NCI-H1694 (cell line): ENCODE data around the gene MEPCE.
"Not testable (repeated sequence)": the region's sequence is repeated elsewhere in the genome, so short reads cannot be mapped to it uniquely, and the experiment has no call there.

Experiments
- DNase-seq: peaks from one replicate; lab custom pipeline; 2025; lab: John Stamatoyannopoulos, UW

The MEPCE gene

DNA sequence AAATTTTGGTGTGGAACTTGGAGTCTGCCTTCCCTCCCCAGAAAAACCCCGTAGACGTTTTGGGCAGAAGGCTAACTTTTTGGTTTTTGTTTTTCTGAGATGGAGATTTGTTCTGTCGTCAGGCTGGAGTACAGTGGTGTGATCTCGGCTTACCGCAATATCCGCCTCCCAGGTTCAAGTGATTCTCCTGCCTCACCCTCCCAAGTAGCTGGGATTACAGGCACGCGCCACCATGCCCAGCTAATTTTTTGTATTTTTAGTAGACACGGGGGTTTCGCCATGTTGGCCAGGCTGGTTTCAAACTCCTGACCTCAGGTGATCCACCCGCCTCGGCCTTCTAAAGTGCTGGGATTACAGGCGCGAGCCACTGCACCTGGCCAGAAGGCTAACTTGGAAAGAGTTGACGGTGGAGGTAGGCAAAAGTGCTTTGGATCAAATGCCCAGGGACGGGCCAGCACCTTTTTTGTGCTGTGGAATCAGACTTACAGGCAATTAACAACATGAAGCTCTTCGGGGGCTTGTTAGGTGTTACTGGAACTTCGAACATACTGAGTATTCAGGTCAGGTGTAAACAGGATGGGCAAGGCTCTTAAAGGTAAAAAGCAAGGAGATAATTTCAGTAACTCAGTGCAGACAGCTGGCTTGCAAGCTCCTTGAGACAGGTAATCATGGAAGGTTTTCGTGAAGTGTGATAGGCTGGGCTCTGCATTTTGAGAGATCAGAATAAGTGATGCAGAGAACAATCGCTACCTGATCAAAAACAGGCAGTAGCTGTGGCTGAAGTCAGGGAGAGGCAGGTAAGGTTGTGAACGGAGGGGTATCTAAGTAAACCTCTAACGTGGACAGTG, 4.9 kb downstream of the MEPCE start:
- DNase-seq = no peak

DNA sequence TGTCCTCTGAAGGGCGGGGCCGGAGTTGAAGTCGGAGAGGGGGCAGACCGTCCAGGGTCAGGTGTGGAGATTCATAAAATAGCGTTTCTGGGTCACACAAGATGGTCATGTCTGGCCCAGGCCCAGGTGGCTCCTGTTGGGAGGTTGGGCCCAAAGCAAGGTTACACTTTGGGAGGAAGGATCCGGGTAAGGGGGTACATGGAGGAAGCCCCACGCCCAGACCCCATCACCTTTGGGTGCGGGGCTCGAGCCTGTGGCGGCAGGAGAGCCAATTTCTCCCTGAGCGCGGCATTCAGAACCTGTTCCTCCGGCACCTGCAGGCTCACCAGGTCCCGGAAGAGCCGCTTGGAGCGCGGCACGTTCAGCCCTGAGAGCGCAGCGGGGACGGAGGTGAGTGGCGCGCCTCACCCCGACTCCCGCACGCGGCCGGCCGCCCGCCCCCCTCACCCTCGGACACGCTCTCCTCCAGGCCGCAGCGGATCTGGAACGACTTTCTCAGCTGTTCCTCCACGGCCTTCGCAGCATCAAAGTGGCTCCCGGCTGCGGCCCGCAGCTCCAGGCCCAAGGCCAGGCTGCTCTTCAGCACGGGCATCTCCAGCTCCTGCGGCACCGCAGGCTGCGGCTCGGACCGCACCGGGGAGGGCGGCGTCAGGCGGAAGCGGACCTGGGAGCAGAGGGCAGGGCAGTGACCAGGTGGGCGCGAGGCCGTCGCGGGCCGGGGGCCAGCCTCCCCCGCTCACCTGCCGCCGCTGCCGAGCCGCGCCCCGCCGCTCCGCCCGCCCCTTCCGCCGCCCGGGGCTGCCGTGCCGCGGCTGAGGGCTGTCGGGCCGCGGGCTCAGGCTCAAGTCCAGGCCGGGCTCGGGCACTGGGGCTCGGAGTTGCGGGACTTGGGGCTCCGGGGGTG, 6.0 kb downstream of the MEPCE start:
- DNase-seq = no peak

DNA sequence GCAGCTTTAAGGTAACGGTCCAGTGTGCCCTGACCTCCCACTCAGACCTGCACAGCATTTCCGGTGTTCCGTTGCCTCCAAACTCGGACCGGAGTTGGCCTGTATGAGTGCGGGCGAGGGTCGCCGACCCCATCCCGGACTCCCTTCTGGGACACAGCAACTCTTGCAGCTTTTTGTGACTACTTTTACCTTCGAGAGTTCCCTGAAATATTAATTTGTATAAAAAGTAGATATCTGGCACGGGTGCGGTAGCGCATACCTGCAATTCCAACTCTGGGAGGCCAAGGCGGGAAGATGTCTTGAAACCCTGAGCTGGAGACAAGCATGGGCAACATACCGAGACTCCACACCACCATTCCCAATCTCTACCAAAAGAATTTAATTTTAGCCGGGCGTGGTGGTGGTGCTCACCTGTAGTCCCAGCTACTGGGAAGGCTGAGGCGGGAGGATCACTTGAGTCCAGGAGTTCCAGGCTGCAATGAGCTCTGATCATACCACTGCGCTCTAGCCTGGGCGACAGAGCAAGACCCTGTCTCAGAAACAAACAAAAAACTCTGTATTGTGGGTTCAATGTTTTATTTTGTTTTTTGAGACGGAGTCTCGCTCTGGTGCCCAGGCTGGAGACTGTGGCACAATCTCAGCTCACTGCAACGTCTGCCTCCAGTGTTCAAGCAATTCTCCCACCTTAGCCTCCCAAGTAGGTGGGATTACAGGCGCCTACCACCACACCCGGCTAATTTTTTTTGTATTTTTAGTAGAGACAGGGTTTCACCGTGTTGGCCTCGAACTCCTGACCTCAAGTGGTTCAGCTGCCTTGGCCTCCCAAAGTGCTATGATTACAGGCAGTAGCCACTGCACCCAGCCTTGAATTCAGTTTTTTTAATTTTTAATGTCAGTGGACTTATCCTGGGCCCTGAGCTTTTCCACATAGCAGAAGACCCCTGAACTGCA, 7.8 kb downstream of the MEPCE start:
- no peak for DNase-seq

DNA sequence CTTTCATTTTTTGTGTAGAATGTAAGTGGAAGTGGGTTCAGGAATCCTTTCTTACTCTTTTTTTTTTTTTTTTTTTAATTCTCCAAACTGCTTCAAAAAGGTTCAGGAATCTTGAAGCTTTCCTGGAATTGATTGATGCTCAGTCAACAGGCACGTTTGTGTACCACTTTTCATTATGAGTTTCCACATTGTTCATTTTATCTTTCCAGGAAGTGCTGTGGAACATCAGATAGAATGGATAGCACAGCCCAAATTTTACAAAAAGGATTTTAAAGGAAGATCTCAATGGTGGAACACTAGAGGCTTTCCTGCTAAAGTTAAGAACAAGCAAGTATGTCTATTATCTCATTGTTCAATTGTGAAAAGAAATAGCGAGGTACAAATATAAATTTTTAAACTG, 8.5 kb downstream of the MEPCE start:
- no peak for DNase-seq

DNA sequence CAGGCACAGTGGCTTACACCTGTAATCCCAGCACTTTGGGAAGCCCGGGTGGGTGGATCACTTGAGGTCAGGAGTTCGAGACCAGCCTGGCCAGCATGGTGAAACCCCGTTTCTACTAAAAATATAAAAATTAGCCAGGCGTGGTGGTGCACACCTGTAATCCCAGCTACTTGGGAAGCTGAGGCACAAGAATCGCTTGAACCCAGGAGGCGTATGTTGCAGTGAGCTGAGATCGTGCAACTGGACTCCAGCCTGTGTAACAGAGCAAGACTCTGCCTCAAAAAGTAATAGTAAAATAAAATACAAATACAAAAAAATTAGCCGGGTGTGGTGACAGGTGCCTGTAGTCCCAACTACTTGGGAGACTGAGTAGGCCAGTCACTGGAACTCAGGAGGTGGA, 9.1 kb downstream of the MEPCE start:
- DNase-seq = not testable (repeated sequence)

DNA sequence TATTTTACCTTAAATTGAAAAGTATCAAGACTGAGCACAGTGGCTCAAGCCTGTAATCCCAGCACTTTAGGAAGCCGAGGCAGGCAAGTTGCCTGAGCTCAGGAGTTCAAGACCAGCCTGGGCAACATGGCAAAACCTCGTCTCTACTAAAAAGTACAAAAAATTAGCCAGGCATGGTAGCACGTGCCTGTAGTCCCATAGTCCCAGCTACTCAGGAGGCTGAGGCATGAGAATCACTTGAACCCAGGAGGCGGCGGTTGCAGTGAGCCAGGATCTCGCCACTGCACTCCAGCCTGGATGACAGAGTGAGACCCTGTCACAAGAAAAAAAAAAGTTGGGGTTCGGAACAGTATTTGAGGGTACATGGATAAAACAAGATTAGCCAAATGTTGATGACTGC, 9.6 kb downstream of the MEPCE start:
- DNase-seq = not testable (repeated sequence)

DNA sequence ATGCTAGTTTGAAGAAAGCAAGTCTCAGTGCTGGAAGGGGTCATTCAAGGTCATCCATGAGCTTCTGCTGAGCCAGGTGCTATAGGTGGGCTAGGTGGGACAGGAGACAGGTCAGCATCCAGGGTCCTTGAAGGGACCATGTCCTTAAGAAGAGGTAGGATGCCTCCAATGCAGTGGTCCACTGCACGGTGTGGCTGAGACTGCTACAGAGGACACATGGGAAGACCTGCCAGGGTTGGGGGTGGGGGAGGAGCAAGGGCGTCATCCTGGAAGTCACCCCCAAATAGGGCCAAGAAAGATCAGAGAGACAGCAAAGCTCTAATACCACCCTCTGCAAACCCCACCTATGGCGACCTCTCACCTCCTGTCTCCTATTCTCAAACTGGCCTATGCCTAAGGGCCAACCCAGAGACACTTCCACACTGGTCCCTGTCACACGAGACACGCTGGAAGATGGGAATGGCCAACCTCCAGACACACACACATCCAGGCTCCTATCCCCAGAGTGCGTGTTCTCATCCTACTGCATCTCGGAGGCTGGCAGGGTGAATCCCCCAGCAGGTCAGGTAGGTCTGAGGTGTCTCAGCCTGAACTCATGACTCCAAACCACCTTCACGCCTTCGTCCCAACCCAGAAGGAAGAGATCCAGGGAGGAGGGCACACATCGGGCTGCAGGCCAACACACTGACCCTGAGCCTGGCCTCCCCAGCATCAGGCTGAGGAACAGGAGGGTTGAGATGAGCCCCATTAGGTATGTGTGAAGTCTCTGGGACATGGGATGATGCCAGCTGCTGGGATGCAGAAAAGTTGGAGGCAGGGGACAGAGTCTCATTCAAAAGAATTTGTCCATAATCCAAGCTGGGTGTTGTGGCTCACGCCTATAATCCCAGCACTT, 12.3 kb downstream of the MEPCE start:
- DNase-seq = no peak

DNA sequence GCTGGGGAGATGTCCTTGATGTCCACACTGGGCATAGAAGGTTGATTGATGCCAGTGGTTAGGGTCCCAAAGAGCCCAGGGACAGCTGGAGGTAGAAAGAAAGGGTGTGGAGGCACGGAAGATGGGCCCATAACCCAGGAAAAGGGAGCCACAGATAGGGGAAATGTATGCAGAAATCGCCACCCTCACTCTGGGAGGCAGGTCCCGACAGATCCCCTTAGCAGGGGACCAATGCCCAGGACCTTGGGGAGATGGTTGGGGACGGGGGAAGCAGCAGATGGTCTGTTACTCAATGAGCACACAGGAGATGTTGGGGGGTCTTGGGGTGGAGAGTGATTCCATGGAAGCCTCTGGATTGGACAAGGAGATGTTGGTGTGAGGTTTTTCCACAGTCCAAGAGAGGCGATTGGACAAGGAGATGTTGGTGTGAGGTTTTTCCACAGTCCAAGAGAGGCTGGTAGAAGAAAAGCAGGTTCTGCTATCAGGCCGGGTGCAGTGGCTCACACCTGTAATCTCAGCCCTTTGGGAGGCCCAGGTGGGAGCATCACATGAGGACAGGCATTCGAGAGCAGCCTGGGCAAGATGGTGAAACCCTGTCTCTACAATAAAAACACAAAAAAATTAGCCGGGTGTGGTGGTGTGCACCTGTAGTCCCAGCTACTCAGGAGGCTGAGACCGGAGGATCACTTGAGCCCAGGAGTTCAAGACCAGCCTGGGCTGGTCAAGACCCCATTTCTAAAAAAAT, 13.6 kb downstream of the MEPCE start:
- no peak for DNase-seq

DNA sequence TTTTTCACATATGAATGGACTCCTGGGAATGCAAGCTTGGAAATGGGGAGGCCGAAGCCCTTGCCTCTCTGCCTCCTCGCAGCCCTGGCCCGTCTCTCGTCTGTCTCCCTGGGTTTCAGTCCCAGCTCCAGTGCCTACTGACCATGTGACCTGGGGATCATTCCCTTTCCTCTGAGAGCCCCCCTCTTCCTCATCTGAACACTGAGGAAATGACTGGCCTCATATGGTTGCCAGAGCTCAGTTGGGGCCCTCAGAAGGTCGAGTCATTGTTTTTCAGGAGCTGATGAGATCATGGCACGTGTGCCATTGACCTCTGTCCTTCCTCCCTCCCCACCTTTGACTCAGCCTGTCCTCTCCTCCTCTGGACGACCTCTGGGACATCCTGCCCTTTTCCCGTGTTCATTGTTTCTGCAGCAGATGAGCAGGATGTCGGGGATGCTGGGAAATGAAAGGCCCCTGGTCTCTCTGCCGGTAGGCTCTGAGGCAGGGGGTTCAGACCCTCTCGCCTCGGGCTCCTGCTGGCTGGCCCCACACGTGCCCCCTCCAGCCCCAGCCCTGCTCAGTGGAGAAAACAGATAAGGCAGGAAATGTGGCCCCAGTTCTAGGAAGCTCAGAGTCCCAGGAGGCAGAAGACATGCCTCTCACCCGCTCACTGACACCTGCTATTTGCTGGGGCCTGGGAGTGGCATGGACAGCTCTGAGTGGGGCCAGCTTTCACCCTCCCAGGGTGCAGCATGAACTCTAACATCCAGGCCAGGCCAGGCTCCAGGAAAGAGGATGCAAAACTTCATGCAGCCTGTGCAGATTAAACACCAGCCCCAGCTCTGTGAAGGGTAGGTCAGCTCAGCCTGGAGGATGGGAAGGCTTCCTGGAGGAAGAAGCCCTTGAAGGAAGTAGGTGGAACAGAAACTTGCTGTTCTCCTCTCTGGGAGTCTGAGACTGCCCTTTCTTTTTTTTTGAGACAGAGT, 15.0 kb downstream of the MEPCE start:
- no peak for DNase-seq

DNA sequence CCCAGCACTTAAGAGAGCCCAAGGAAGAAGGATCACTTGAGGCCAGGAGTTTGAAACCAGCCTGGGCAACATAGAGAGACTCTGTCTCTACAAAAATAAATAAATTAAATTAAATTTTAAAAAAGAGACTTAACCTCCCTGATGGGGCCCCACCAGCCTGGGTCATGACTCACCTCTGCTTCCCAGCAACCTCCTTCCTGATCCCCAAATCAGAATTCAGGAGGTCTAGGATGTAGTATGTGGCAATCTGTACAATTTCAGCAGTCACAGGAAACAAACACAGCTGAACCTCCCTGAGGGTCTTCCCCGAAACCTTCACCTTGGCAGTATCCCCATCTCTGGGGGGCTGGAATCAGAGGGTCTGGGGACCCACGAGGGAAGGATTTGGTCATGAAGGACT, 16.4 kb downstream of the MEPCE start:
- DNase-seq = no peak

DNA sequence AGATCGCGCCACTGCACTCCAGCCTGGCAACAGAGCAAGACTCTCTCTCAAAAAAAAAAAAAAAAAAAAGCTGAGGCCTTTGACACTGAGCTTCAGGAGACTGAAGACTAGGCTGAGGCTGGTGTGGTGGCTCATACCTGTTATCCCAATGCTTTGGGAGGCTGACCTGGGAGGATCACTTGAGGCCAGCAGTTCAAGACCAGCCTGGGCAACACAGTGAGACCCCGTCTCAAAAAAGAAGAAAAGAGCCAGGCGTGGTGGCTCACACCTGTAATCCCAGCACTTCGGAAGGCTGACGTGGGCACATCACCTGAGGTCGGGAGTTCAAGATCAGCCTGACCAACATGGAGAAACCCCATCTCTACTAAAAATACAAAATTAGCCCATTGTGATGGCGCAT, 17.7 kb downstream of the MEPCE start:
- DNase-seq = not testable (repeated sequence)

DNA sequence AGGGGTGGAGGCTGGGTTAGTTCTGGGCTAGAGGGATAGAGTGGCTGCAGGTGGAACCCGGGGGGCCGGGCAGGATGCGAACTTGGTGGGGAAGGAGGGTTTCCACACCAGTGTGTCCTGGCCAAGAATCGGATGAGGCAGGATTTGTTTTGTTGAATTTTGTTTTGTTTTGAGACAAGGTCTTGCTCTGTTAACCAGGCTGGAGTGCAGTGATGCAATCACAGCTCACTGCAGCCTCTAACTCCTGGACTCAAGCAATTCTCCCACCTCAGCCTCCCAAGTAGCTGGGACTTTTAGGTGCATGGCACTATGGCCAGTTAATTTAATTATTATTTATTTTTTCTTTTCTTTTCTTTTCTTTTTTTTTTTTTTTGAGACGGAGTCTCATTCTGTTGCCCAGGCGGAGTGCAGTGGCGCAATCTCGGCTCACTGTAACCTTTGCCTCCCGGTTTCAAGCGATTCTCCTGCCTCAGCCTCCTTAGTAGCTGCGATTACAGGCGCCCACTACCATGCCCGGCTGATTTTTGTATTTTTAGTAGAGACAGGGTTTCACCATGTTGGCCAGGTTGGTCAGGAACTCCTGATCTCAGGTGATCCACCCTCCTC, 19.7 kb downstream of the MEPCE start:
- no peak for DNase-seq

DNA sequence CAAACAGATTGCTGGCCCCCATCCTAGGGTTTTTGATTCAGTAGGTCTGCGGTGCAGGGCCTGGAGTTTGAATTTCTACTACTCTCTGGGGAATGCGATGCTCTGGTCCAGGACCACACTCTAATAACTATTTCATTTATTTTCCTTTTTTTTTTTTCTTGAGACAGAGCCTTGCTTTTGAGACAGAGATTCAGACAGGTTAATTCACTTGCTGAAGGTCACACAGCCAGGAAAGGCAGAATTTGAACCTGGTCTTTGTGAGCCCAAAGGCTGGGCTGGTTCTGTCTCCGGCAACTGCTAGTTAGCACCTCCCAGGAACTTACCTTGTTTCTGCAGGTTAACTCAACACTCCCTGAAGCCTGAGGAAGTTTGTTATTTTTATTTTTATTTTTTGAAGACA, 22.9 kb downstream of the MEPCE start:
- DNase-seq = no peak

DNA sequence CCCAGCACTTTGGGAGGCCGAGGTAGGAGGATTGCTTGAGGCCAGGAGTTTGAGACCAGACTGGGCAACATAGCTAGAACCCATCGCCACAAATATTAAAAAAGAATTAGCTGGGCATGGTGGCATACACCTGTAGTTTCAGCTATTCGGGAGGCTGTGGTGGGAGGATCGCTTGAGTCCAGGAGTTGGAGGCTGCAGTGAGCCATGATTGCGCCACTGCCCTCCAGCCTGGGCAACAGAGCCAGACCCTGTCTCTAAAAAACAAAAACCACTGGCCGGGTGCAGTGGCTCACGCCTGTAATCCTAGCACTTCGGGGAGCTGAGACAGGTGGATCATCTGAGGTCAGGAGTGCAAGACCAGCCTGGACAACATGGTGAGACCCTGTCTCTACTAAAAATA, 24.2 kb downstream of the MEPCE start:
- not testable (repeated sequence) for DNase-seq

DNA sequence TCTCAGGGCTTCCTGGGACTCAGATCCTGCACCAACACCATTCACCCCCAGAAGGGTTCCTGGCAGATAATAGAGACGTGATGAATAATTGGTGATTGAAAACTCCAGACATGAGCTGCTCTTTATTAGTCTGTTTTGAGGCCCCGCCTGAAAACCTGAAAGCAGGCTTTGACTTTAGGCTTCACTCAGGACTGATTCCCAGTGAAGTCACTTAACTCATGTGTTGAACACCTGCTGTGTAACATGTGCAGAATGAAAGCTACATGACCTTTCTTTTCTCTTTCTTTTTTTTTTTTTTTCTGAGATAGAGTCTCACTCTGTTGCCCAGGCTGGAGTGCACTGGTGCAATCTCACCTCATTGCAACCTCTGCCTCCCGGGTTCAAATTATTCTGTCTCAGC, 25.6 kb downstream of the MEPCE start:
- DNase-seq = no peak

DNA sequence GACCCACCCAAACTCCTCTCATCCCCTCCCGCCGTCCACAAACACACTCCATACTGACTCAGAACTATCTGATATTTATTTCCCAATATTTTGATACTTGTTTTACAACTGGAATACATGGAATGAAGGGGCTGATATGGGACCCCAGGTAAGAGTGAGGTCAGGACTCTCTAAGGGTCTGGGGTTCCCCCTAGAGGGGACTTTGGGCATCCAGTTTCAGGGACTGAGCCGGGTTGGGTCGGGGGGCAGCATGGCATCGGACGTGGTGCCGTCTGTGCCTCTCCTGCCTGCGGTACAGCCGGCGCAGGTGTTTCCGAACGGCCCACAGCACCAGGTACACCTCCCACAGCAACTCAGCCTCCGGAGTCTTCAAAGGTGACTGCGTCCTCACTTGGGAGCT, 26.9 kb downstream of the MEPCE start:
- DNase-seq = no peak

DNA sequence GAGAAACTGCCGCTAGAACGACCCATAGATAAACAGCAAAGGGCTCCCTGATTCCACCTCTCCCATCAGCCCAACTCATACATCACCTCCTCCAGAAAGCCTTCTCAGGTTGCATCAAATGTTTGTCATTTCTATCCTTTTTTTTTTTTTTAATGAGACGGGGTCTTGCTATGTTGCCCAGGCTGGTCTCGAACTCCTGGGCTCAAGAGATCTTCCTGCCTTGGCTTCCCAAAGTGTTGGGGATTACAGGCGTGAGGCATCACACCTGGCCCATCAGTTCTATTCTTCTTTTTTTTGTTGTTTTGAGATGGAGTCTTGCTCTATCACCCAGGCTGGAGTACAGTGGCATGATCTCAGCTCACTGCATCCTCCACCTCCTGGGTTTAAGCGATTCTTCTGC, 27.4 kb downstream of the MEPCE start:
- no peak for DNase-seq

DNA sequence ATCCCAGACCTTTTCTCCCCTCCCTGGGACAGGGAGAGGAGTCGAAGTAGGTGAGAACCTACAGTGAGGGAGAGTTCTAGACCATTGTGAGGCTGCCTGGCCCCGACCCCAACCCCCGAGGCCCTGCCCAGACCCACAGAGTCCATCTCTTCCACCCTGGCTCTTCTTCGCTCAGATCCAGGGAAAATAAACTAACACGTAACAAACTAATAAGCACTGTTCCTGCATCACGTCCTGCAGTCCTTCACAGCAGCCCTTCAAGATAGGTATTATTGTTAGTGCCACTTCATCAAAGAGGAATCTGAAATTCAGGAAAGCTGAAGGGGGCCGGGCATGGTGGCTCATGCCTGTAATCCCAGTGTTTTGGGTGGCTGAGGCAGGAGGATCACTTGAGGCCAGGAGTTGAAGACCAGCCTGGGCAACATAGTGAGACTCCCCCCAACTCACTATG, 34.6 kb downstream of the MEPCE start, which contains the start of gene SPACDR:
SPACDR (minus strand) TSS at position 51 of the 451 bp plus-strand sequence. CDS start 235 bp downstream, outside the sequence.
- no peak for DNase-seq
